Posterior cingulate gyrus (tissue), 11 donors: ENCODE results near the gene TPRG1L.

ENCODE experiments used
- DNase-seq, 10 donors: peaks; one replicate each; pipeline versions ENCODE4 v3.0.0 to v3.0.0-alpha.2; 2020 to 2021; ENCODE audit warnings: mixed read lengths in 3 of 10
- intact Hi-C: fragments of 100-400 bp; cut with DNase I; formaldehyde crosslinking; loops from one replicate; pipeline ENCODE4 v1.15.1; 2023

The TPRG1L gene

DNA sequence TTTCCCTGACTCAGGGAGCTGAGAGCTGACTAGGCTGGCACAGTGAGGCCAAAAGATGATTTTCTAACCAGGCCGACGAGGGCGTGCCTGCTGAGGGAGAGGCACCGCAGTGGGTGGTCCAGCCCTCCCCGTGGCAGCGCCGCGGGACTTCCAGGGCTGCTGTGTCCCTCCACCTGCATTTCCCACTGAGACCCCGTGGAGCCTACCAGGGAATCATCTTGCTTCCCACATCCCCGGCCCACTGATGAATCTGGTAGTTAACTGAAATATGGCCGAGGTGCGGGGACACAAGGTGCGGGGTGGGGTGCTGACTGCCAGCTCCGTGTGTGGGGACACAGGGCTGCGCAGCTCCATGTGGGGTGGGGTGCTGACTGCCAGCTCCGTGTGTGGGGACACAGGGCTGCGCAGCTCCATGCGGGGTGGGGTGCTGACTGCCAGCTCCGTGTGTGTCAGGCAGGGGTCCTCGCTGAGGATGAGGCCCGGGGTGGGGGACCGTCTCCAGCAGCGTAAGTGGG lies 14.6 kb downstream of the TPRG1L start:
- intact Hi-C loops: no loop called here
- DNase-seq: peak in 3 of 10 donors; percentile 54 to 75 (median 57)

DNA sequence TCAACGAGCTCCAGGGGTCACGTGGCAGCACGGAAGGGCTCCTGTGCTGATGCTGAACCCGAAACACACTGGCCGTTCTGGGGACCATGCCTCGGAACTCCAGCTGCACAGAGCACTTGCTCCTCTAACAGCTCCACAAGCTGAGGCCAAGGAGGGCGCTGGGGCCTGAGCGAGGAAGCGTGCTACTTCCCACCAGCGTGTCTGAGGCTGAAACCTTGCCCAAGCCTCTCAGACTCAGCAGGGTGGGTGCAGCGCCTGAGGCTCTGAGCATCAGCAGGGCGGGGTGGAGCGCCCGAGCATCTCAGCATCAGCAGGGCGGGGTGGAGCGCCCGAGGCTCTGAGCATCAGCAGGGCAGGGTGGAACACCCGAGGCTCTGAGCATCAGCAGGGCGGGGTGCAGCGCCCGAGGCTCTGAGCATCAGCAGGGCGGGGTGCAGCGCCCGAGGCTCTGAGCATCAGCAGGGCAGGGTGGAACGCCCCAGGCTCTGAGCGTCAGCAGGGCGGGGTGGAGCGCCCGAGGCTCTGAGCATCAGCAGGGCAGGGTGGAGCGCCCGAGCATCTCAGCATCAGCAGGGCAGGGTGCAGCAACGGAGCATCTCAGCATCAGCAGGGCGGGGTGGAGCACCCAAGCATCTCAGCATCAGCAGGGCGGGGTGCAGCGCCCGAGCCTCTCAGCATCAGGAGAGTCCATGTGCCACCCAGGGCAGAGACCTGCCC lies 15.5 kb downstream of the TPRG1L start:
- DNase-seq: peak in 3 of 10 donors; percentile 45 to 69 (median 60)
- intact Hi-C loops: no loop called here

GRCh38 chr1:3641046-3641760 lies 16.4 kb downstream of the TPRG1L start:
- peak in 3 of 10 donors; percentile 59 to 63 (median 62) for DNase-seq
- intact Hi-C loops: no loop called here

GRCh38 chr1:3641816-3642215 lies 17.0 kb downstream of the TPRG1L start:
- peak in 2 of 10 donors; percentile 53 to 67 for DNase-seq
- intact Hi-C loops: no loop called here

DNA sequence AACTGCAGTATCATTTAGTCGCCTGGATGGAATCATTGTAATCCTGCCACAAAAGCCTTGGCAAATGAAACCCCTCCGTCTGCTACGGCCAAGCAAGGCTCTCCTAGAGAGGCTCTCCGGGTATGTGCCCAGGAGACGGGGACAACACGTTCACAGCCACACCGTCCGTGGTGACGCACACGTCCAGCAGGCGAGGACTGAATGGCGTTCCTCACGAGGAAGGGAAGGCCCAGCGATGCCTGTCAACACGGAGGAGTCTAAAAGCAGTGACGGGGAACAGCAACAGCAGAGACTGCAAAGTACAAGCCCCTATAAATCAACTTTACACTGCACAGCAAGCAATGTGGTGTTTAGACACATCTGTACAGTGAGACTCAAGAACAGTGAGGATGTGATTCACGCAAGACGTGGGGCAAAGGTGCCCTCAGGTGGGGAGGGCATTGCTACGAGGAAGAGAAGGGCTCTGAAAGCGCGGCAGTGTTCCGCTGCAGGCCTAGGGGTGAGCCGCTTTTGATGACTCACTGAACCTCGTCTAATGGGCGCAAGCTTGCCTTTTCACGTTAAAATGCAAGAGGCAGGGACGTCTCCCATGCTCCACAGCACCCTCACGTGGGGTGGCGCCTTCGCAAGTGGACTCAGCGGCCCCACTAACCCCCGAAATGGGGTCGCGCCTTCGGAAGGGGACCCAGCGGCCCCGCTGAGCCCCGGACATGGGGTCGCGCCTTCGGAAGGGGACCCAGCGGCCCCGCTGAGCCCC lies 18.3 kb downstream of the TPRG1L start:
- DNase-seq: peak in 3 of 10 donors; percentile 40 to 66 (median 51)
- intact Hi-C loops: no loop called here

GRCh38 chr1:3644273-3644672 lies 19.5 kb downstream of the TPRG1L start:
- intact Hi-C loops: no loop called here
- DNase-seq: peak in 2 of 10 donors; percentile 17 to 50

DNA sequence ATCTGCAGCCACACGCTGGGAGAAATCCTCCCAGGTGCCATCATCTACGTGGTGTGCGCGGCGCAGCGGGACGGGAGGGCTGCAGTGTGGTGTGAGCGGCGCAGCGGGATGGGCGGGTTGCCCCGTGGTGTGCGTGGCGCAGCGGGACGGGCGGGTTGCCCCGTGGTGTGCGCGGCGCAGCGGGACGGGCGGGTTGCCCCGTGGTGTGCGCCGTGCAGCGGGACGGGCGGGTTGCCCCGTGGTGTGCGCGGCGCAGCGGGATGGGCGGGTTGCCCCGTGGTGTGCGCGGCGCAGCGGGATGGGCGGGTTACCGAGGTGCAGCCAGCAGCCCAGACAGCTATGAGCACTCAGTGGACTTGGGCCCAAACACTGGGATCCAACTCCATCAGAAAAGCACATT lies 20.4 kb downstream of the TPRG1L start:
- intact Hi-C loops: no loop called here
- peak in 4 of 10 donors; percentile 11 to 58 (median 47) for DNase-seq

- DNase-seq: peak in 3 of 10 donors; percentile 37 to 61 (median 55)
- intact Hi-C loops: no loop called here
Measured at GRCh38 chr1:3645666-3646355, 21.0 kb downstream of the TPRG1L start.

GRCh38 chr1:3646596-3646995 lies 21.8 kb downstream of the TPRG1L start:
- peak in 4 of 10 donors; percentile 15 to 48 (median 36) for DNase-seq
- intact Hi-C loops: no loop called here

- intact Hi-C loops: no loop called here
- peak; percentile 78 to 98 (median 89) for DNase-seq
Measured at GRCh38 chr1:3649342-3650247, 24.8 kb downstream of the TPRG1L start, which contains the start of gene WRAP73. TSS of gene WRAP73 (minus strand) at chr1:3650103. CDS start at chr1:3649999, 104 bp downstream.

- DNase-seq: peak in 4 of 10 donors; percentile 9 to 77 (median 68)
- intact Hi-C loops: no loop called here
Measured at GRCh38 chr1:3650248-3651025, 25.6 kb downstream of the TPRG1L start.

DNA sequence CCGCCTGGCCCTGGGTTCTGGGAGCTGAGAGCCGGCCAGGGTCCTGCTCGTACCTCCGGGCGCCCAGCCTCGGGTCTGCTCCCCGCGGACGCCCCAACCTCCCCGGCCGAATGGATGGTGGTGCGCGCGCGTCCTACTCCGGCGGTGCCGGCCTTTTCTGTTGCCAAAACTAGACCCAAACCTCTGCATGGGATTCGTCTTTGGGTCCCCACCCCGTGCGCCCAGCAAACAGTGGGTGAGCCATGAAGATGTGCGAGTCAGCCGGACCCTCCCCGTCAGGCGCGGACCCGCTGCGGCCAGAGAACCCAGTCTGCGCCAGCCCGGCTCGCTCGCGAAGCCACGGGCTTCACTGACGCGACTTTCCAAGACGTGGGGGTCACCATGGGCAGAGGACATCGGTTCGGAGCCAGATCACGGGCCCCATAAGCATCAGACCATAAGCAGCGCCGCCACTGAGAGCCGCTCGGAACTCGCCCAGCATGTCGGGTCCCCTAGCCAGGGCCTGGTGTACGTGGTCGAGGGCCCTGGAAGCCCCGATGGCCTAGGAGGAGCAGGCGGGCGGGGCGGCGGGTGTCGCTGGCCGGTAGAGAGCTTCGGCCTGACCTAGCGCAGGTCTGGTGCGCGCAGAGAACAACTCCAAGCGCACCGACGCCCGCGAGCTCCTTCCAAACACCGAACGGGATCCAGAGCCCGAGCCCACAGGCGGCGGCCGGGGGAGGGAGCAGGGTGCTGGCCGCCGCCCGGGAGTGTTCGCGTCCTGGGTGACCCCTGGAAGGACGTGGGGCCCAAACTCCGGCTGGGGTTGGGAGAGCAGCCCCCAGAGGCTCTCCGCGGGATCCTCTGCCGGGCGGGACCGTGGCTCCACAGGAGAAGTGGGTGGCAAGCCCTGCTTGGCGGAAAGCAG lies 26.5 kb downstream of the TPRG1L start:
- peak in 4 of 10 donors; percentile 23 to 80 (median 55) for DNase-seq
- intact Hi-C loops: no loop called here

DNA sequence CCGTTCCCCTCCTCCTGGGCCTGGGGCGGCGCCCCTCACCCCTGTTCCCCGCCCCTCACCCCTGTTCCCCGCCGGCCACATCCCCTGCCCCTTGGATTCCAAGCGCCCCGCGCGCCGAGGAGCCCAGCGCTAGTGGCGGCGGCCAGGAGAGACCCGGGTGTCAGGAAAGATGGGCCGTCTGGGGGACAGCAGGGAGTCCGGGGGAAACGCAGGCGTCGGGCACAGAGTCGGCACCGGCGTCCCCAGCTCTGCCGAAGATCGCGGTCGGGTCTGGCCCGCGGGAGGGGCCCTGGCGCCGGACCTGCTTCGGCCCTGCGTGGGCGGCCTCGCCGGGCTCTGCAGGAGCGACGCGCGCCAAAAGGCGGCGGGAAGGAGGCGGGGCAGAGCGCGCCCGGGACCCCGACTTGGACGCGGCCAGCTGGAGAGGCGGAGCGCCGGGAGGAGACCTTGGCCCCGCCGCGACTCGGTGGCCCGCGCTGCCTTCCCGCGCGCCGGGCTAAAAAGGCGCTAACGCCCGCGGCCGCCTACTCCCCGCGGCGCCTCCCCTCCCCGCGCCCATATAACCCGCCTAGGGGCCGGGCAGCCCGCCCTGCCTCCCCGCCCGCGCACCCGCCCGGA lies 27.2 kb downstream of the TPRG1L start, which contains the start of gene TP73:
TSS of gene TP73 (plus strand) at position 587 of the 618 bp plus-strand sequence. CDS start 29,850 bp downstream, outside the sequence.
- intact Hi-C loops: no loop called here
- peak in 4 of 10 donors; percentile 20 to 74 (median 42) for DNase-seq

DNA sequence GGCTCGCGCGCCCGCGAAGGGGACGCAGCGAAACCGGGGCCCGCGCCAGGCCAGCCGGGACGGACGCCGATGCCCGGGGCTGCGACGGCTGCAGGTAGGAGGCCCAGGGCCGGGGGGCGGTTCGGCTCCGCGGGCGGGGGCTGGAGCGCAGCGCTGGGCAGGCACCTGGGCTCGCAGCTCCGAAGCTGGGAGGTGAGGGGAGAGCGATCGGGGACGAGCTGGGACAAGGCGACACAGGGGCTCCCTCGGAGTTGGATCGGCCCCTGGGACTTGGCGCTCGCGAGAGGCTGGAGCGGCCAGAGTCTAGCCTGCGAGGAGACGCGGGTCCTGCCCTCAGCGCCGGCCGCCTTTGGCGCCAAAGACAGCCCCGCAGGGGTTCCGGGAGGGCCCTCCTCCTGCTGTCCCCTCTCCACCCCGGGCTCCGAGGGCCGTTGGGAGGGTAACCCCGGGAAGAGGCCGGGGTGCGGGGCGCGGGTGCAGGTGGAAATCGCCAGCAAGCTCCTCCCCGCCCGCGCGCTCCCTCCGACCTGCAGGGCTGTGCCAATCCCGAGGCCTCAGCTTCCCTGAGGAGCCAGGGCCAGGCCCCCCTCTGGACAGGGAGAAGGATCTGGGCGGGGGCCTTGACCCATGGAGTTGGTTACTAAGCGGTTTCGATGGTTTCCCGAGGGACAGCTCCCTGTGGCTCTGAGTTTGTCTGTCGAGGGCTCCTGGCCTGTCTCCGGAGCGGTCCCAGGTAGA lies 27.9 kb downstream of the TPRG1L start:
- intact Hi-C loops: no loop called here
- peak in 4 of 10 donors; percentile 24 to 80 (median 68) for DNase-seq

DNA sequence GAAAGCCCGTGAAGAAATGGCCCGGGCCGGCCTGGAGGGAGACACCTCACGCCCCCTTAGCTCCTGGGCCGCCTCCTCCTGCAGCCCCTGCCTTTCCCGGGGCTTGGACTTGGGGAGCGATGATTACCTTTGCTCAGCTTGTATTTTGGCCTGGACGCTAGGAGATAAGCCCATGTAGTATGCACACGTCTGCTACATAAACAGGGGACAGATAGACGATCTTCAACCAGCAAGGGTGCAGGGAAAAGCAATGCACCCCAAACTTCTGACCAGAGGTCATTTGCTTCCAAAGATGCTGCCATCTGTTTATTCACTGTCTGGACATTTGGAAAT lies 28.4 kb downstream of the TPRG1L start:
- peak in 2 of 10 donors; percentile 54 to 70 for DNase-seq

More for the DNA sequence above, 28.4 kb downstream of the TPRG1L start:
- intact Hi-C loops: no loop called here
